ENCODE results near the gene ILRUN. TPM values are rescaled to one million over a fixed set of nuclear protein-coding genes. Genes with fewer than 3 reads are reported as not detected.
A peak's percentile ranks its signal among the peaks of the same experiment; 100 is the strongest.

Gene ILRUN
- total and polyA plus RNA-seq, 2 experiments from 2014 or later, result 17.6 to 80.1 TPM

DNA sequence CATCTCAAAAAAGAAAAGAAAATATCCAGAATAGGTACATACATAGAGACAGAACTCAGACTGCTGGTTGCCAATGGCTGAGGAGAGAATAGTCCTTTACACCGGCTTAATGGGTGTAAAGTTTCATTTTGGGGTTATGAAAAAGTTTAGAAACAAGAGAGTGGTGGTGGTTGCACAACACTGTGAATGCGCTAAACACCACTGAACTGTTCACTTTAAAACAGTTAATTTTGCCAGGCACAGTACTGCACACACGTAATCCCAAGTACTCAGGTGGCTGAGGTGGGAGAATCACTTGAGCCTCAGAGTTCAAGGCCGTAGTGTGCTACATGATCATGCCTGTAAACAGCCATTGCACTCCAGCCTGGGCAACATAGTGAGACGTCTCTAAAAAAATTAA is 7.6 kb downstream of the ILRUN start:
- no peak for DNase-seq (ENCODE audit: low spot score)
- H3K4me1 Mint-ChIP-seq, result no peaks in the 10 kb centered on the region
- no peaks in the 10 kb centered on the region for H3K9me3 Mint-ChIP-seq
- Histone ChIP-seq H3K4me1 (ENCODE audit: insufficient read depth) (peaks cover 4% of the 10 kb centered on the region; the same call in 1 of the 2 replicates), H2AFZ (no peak overlapping the region), H3K4me2 (no peak overlapping the region), H3K36me3 (ENCODE audit: insufficient read depth) (no peaks in the 10 kb centered on the region), H3K9me2 (ENCODE audit: insufficient read depth) (no peaks in the 10 kb centered on the region), H3K27ac (ENCODE audit: low read depth) (no peak overlapping the region), H3K79me2 (replicated peaks; ENCODE audit: insufficient read depth) (peaks cover 98% of the 10 kb centered on the region), H3F3A (replicated peaks; ENCODE audit: low read depth) (no peaks in the 10 kb centered on the region), H3K4me3 (no peak overlapping the region), H4K20me1 (replicated peaks; ENCODE audit: insufficient read depth) (peaks cover 61% of the 10 kb centered on the region), H3K27me3 (ENCODE audit: insufficient read depth) (no peaks in the 10 kb centered on the region)
- H3K36me3 Mint-ChIP-seq (ENCODE audit: low read depth), result peaks cover 5% of the 10 kb centered on the region; the same call in 2 of the 3 replicates
- H3K4me3 Mint-ChIP-seq, result no peak overlapping the region
- H3K27me3 Mint-ChIP-seq (ENCODE audit: insufficient read depth, low read depth, poor library complexity), result no peaks in the 10 kb centered on the region
- peak overlapping the region; percentile 33; the same call in 1 of the 2 replicates for H3K27ac Mint-ChIP-seq
- ATAC-seq, result no peak
- TF ChIP-seq, protein P1, sequence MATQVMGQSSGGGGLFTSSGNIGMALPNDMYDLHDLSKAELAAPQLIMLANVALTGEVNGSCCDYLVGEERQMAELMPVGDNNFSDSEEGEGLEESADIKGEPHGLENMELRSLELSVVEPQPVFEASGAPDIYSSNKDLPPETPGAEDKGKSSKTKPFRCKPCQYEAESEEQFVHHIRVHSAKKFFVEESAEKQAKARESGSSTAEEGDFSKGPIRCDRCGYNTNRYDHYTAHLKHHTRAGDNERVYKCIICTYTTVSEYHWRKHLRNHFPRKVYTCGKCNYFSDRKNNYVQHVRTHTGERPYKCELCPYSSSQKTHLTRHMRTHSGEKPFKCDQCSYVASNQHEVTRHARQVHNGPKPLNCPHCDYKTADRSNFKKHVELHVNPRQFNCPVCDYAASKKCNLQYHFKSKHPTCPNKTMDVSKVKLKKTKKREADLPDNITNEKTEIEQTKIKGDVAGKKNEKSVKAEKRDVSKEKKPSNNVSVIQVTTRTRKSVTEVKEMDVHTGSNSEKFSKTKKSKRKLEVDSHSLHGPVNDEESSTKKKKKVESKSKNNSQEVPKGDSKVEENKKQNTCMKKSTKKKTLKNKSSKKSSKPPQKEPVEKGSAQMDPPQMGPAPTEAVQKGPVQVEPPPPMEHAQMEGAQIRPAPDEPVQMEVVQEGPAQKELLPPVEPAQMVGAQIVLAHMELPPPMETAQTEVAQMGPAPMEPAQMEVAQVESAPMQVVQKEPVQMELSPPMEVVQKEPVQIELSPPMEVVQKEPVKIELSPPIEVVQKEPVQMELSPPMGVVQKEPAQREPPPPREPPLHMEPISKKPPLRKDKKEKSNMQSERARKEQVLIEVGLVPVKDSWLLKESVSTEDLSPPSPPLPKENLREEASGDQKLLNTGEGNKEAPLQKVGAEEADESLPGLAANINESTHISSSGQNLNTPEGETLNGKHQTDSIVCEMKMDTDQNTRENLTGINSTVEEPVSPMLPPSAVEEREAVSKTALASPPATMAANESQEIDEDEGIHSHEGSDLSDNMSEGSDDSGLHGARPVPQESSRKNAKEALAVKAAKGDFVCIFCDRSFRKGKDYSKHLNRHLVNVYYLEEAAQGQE (IDR thresholded peaks at IDR 0.05; ENCODE audit: unreplicated experiment), result no peak
- TF ChIP-seq STAT1 (IDR thresholded peaks at IDR 0.05; ENCODE audit: unreplicated experiment), result no peak
- TF ChIP-seq EZH2phosphoT487 (IDR thresholded peaks at IDR 0.05; ENCODE audit: unreplicated experiment), result no peak
- TF ChIP-seq, protein P2, sequence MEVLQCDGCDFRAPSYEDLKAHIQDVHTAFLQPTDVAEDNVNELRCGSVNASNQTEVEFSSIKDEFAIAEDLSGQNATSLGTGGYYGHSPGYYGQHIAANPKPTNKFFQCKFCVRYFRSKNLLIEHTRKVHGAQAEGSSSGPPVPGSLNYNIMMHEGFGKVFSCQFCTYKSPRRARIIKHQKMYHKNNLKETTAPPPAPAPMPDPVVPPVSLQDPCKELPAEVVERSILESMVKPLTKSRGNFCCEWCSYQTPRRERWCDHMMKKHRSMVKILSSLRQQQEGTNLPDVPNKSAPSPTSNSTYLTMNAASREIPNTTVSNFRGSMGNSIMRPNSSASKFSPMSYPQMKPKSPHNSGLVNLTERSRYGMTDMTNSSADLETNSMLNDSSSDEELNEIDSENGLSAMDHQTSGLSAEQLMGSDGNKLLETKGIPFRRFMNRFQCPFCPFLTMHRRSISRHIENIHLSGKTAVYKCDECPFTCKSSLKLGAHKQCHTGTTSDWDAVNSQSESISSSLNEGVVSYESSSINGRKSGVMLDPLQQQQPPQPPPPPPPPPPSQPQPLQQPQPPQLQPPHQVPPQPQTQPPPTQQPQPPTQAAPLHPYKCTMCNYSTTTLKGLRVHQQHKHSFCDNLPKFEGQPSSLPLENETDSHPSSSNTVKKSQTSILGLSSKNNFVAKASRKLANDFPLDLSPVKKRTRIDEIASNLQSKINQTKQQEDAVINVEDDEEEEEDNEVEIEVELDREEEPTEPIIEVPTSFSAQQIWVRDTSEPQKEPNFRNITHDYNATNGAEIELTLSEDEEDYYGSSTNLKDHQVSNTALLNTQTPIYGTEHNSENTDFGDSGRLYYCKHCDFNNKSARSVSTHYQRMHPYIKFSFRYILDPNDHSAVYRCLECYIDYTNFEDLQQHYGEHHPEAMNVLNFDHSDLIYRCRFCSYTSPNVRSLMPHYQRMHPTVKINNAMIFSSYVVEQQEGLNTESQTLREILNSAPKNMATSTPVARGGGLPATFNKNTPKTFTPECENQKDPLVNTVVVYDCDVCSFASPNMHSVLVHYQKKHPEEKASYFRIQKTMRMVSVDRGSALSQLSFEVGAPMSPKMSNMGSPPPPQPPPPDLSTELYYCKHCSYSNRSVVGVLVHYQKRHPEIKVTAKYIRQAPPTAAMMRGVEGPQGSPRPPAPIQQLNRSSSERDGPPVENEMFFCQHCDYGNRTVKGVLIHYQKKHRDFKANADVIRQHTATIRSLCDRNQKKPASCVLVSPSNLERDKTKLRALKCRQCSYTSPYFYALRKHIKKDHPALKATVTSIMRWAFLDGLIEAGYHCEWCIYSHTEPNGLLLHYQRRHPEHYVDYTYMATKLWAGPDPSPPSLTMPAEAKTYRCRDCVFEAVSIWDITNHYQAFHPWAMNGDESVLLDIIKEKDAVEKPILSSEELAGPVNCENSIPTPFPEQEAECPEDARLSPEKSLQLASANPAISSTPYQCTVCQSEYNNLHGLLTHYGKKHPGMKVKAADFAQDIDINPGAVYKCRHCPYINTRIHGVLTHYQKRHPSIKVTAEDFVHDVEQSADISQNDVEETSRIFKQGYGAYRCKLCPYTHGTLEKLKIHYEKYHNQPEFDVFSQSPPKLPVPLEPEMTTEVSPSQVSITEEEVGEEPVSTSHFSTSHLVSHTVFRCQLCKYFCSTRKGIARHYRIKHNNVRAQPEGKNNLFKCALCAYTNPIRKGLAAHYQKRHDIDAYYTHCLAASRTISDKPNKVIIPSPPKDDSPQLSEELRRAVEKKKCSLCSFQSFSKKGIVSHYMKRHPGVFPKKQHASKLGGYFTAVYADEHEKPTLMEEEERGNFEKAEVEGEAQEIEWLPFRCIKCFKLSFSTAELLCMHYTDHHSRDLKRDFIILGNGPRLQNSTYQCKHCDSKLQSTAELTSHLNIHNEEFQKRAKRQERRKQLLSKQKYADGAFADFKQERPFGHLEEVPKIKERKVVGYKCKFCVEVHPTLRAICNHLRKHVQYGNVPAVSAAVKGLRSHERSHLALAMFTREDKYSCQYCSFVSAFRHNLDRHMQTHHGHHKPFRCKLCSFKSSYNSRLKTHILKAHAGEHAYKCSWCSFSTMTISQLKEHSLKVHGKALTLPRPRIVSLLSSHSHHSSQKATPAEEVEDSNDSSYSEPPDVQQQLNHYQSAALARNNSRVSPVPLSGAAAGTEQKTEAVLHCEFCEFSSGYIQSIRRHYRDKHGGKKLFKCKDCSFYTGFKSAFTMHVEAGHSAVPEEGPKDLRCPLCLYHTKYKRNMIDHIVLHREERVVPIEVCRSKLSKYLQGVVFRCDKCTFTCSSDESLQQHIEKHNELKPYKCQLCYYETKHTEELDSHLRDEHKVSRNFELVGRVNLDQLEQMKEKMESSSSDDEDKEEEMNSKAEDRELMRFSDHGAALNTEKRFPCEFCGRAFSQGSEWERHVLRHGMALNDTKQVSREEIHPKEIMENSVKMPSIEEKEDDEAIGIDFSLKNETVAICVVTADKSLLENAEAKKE (CRISPR knock-in tag; IDR thresholded peaks at IDR 0.05), result no peak
- TF ChIP-seq ZNF331 (CRISPR knock-in tag; IDR thresholded peaks at IDR 0.05; ENCODE audit: low read depth), result no peak

Data from GM23338 (cell line).